GM12878 (cell line): ENCODE measurements around the gene GSTM4.

Experiments used
- ZNF274 ChIP-seq: IDR thresholded peaks from one replicate; pipeline ENCODE4 v1.8.0; 2011; ENCODE audit not compliant: insufficient read length, insufficient read depth
- TF ChIP-seq, protein P1 (sequence below), 3 experiments: IDR thresholded peaks in 2 of 3; conservative IDR thresholded peaks in 1 of 3; 2 replicates each; pipeline ENCODE4 v1.5.1; 2011; ENCODE audit warnings: low read depth in 3 of 3, low read length in 3 of 3, mild to moderate bottlenecking in 3 of 3, control low read depth in 2 of 3, moderate library complexity in 2 of 3, inconsistent platforms in 1 of 3, mixed read lengths in 1 of 3; ENCODE audit not compliant: control insufficient read depth in 2 of 3, insufficient read depth in 1 of 3; ENCODE audit errors: extremely low read depth in 1 of 3
- TF ChIP-seq, protein P2 (sequence below): fragments of 450-650 bp; formaldehyde crosslinking; IDR thresholded peaks from 2 replicates; pipeline ENCODE4 v1.4.0; 2022; ENCODE audit warnings: mild to moderate bottlenecking, moderate library complexity

DNA sequence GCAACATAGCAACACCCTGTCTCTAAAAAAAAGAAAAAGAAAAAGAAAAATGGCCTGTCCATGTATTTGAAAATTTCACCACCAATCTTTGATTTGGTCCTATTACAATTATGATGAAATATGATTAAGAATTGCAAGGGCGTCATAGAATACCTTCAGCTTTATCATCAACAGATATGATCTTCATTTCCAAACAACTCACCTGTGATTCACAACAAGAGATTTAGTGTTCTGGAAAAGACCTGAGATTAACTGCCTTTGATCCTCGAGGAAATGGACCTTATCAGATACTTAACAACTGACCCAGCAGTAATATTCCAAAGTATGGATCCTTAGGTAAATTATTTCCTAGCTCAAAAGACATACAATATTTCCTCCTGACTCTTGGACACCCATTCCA is 3.5 kb upstream of the GSTM4 start:
- TF ChIP-seq, protein P1, sequence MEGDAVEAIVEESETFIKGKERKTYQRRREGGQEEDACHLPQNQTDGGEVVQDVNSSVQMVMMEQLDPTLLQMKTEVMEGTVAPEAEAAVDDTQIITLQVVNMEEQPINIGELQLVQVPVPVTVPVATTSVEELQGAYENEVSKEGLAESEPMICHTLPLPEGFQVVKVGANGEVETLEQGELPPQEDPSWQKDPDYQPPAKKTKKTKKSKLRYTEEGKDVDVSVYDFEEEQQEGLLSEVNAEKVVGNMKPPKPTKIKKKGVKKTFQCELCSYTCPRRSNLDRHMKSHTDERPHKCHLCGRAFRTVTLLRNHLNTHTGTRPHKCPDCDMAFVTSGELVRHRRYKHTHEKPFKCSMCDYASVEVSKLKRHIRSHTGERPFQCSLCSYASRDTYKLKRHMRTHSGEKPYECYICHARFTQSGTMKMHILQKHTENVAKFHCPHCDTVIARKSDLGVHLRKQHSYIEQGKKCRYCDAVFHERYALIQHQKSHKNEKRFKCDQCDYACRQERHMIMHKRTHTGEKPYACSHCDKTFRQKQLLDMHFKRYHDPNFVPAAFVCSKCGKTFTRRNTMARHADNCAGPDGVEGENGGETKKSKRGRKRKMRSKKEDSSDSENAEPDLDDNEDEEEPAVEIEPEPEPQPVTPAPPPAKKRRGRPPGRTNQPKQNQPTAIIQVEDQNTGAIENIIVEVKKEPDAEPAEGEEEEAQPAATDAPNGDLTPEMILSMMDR (IDR thresholded peaks at IDR 0.05 in 2 of 3, conservative IDR thresholded peaks at IDR 0.05 in 1 of 3; ENCODE audit: control insufficient read depth in 2 of 3, extremely low read depth in 1 of 3, insufficient read depth in 1 of 3, low read depth in 3 of 3, low read length in 3 of 3) = no peak
- no peak for TF ChIP-seq ZNF274
- TF ChIP-seq, protein P2, sequence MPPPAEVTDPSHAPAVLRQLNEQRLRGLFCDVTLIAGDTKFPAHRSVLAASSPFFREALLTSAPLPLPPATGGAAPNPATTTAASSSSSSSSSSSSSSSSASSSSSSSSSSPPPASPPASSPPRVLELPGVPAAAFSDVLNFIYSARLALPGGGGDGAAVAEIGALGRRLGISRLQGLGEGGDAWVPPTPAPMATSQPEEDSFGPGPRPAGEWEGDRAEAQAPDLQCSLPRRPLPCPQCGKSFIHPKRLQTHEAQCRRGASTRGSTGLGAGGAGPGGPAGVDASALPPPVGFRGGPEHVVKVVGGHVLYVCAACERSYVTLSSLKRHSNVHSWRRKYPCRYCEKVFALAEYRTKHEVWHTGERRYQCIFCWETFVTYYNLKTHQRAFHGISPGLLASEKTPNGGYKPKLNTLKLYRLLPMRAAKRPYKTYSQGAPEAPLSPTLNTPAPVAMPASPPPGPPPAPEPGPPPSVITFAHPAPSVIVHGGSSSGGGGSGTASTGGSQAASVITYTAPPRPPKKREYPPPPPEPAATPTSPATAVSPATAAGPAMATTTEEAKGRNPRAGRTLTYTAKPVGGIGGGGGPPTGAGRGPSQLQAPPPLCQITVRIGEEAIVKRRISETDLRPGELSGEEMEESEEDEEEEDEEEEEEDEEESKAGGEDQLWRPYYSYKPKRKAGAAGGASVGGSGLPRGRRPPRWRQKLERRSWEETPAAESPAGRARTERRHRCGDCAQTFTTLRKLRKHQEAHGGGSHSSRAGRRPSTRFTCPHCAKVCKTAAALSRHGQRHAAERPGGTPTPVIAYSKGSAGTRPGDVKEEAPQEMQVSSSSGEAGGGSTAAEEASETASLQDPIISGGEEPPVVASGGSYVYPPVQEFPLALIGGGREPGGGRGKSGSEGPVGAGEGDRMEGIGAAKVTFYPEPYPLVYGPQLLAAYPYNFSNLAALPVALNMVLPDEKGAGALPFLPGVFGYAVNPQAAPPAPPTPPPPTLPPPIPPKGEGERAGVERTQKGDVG (CRISPR knock-in tag) = no peak
